Measurements from ENCODE around the gene TPRG1. TPM values are rescaled to one million over a fixed set of nuclear protein-coding genes. Genes with fewer than 3 reads are reported as not detected.

The TPRG1 gene
- total RNA-seq, 2 donors from 2014 or later = 2.1 to 4.6 TPM

- TF ChIP-seq CTCF (IDR thresholded peaks at IDR 0.05) (no peak), POLR2A (IDR thresholded peaks at IDR 0.05) (no peak)
- no peaks in the 10 kb centered on the region for H3K9me3 ChIP-seq
- no peaks in the 10 kb centered on the region for H3K27me3 ChIP-seq
- no peak for DNase-seq
- intact Hi-C loops (cut with DNase I) = no loop called here
- peaks cover 15% of the 10 kb centered on the region for H3K4me1 ChIP-seq
- H3K27ac ChIP-seq = no peak overlapping the region
- H3K4me3 ChIP-seq = no peak overlapping the region
- WGBS, 2 donors = 76 to 79% methylated on average over 1 of the region's 1 CpG
- no peaks in the 10 kb centered on the region for H3K36me3 ChIP-seq (replicated peaks in 1 of 2; ENCODE audit: insufficient read depth in 1 of 2, low read depth in 2 of 2)
- no peak for ATAC-seq
These were observed 133.6 kb downstream of the TPRG1 start for GRCh38 chr3:189305412-189305811.

GRCh38 chr3:189307963-189308362 is 136.2 kb downstream of the TPRG1 start:
- Histone ChIP-seq H3K9me3 (no peaks in the 10 kb centered on the region), H3K27me3 (no peaks in the 10 kb centered on the region), H3K27ac (no peak overlapping the region), H3K36me3 (replicated peaks in 1 of 2; ENCODE audit: insufficient read depth in 1 of 2, low read depth in 2 of 2) (no peaks in the 10 kb centered on the region), H3K4me3 (no peak overlapping the region), H3K4me1 (peaks cover 15% of the 10 kb centered on the region)
- no peak for ATAC-seq
- intact Hi-C loops (cut with DNase I) = no loop called here
- no peak for DNase-seq
- no peak for TF ChIP-seq POLR2A (IDR thresholded peaks at IDR 0.05)
- TF ChIP-seq CTCF (IDR thresholded peaks at IDR 0.05) = no peak
- 89 to 92% methylated on average over 7 of the region's 7 CpGs for WGBS, 2 donors

- Histone ChIP-seq H3K4me3 (no peak overlapping the region), H3K9me3 (no peaks in the 10 kb centered on the region), H3K27ac (no peak overlapping the region), H3K27me3 (no peaks in the 10 kb centered on the region), H3K4me1 (peaks cover 15% of the 10 kb centered on the region), H3K36me3 (replicated peaks in 1 of 2; ENCODE audit: insufficient read depth in 1 of 2, low read depth in 2 of 2) (no peaks in the 10 kb centered on the region)
- DNase-seq (no peak), ATAC-seq (no peak)
- intact Hi-C loops (cut with DNase I) = no loop called here
- TF ChIP-seq CTCF (IDR thresholded peaks at IDR 0.05) (no peak), POLR2A (IDR thresholded peaks at IDR 0.05) (no peak)
These were observed 136.8 kb downstream of the TPRG1 start for GRCh38 chr3:189308608-189309007.

GRCh38 chr3:189309400-189309975 is 137.7 kb downstream of the TPRG1 start:
- ATAC-seq (no peak), DNase-seq (no peak)
- 68 to 78% methylated on average over 6 of the region's 6 CpGs for WGBS, 2 donors
- no peak overlapping the region for H3K4me3 ChIP-seq
- no peak overlapping the region for H3K27ac ChIP-seq
- no peak for TF ChIP-seq CTCF (IDR thresholded peaks at IDR 0.05)
- TF ChIP-seq POLR2A (IDR thresholded peaks at IDR 0.05) = no peak
- H3K4me1 ChIP-seq = peaks cover 6% of the 10 kb centered on the region
- intact Hi-C loops (cut with DNase I) = no loop called here
- H3K27me3 ChIP-seq = no peaks in the 10 kb centered on the region
- H3K36me3 ChIP-seq (replicated peaks in 1 of 2; ENCODE audit: insufficient read depth in 1 of 2, low read depth in 2 of 2) = no peaks in the 10 kb centered on the region
- no peaks in the 10 kb centered on the region for H3K9me3 ChIP-seq

- Histone ChIP-seq H3K4me3 (no peak overlapping the region), H3K27me3 (no peaks in the 10 kb centered on the region), H3K4me1 (no peaks in the 10 kb centered on the region), H3K27ac (no peak overlapping the region), H3K36me3 (replicated peaks in 1 of 2; ENCODE audit: insufficient read depth in 1 of 2, low read depth in 2 of 2) (no peaks in the 10 kb centered on the region), H3K9me3 (no peaks in the 10 kb centered on the region)
- no peak for ATAC-seq
- TF ChIP-seq CTCF (IDR thresholded peaks at IDR 0.05) (no peak), POLR2A (IDR thresholded peaks at IDR 0.05) (no peak)
- 85 to 93% methylated on average over 2 of the region's 2 CpGs for WGBS, 2 donors
- DNase-seq = no peak
- intact Hi-C loops (cut with DNase I) = no loop called here
These were observed 139.8 kb downstream of the TPRG1 start for GRCh38 chr3:189311521-189311920.

All from body of pancreas (tissue), 4 donors.